Activated CD4-positive, alpha-beta T cell treated with anti-CD3 and anti-CD28 coated beads, Interleukin-2, Interleukin-6, amounts not matched to agents 100 ng/mL and 50 ng/mL, durations not matched to agents 16 hours and 8 hours (primary cell): ENCODE results near the gene MAPK9.

Experiments used
- DNase-seq: peaks from one replicate; pipeline ENCODE4 v3.0.0-alpha.2; 2020

The MAPK9 gene

GRCh38 chr5:180291943-180292831 is at the start of gene MAPK9:
TSS of gene MAPK9 (minus strand) at chr5:180292083. CDS start at chr5:180280561, 11,522 bp downstream.
- peak; percentile 91 for DNase-seq

- DNase-seq = no peak
Measured at GRCh38 chr5:180341595-180341994, 49.7 kb upstream of the MAPK9 start.

- no peak for DNase-seq
Measured at GRCh38 chr5:180340856-180341255, 49.0 kb upstream of the MAPK9 start.

- DNase-seq = no peak
Measured at GRCh38 chr5:180339583-180340183, 47.8 kb upstream of the MAPK9 start.

- no peak for DNase-seq
Measured at GRCh38 chr5:180338001-180338707, 46.3 kb upstream of the MAPK9 start.

GRCh38 chr5:180336234-180337020 is 44.5 kb upstream of the MAPK9 start:
- DNase-seq = no peak

- no peak for DNase-seq
Measured at GRCh38 chr5:180335614-180336233, 43.8 kb upstream of the MAPK9 start.

GRCh38 chr5:180334751-180335613 is 43.1 kb upstream of the MAPK9 start:
- no peak for DNase-seq

GRCh38 chr5:180334176-180334575 is 42.3 kb upstream of the MAPK9 start:
- no peak for DNase-seq

- no peak for DNase-seq
Measured at GRCh38 chr5:180333661-180334060, 41.8 kb upstream of the MAPK9 start.

- DNase-seq = no peak
Measured at GRCh38 chr5:180332861-180333260, 41.0 kb upstream of the MAPK9 start.

GRCh38 chr5:180332051-180332517 is 40.2 kb upstream of the MAPK9 start:
- no peak for DNase-seq

GRCh38 chr5:180331647-180331950 is 39.7 kb upstream of the MAPK9 start:
- no peak for DNase-seq

GRCh38 chr5:180330810-180331646 is 39.1 kb upstream of the MAPK9 start:
- DNase-seq = no peak

GRCh38 chr5:180330270-180330648 is 38.4 kb upstream of the MAPK9 start:
- peak; percentile 20 for DNase-seq

GRCh38 chr5:180329606-180330269 is 37.9 kb upstream of the MAPK9 start:
- no peak for DNase-seq

GRCh38 chr5:180329138-180329435 is 37.2 kb upstream of the MAPK9 start:
- no peak for DNase-seq

GRCh38 chr5:180328296-180329137 is 36.6 kb upstream of the MAPK9 start:
- peak; percentile 88 for DNase-seq

- no peak for DNase-seq
Measured at GRCh38 chr5:180326989-180327565, 35.2 kb upstream of the MAPK9 start.
